Epithelial cell of esophagus (primary cell): ENCODE results near the gene SC5D.

Experiments
- DNase-seq: peaks from one replicate; pipeline ENCODE4 v3.0.0; 2010; ENCODE audit warnings: low read depth
- H3K4me3 ChIP-seq: 2 replicates; pipeline ENCODE4 v1.5.1; 2011; ENCODE audit warnings: mild to moderate bottlenecking, low read length, control low read depth
- TF ChIP-seq, protein P1 (sequence below): IDR thresholded peaks from 2 replicates; pipeline ENCODE4 v1.5.1; 2011; ENCODE audit warnings: low read depth, mild to moderate bottlenecking, low read length, control low read depth, inconsistent platforms; ENCODE audit not compliant: insufficient read depth; ENCODE audit errors: missing control alignments

SC5D gene

DNA sequence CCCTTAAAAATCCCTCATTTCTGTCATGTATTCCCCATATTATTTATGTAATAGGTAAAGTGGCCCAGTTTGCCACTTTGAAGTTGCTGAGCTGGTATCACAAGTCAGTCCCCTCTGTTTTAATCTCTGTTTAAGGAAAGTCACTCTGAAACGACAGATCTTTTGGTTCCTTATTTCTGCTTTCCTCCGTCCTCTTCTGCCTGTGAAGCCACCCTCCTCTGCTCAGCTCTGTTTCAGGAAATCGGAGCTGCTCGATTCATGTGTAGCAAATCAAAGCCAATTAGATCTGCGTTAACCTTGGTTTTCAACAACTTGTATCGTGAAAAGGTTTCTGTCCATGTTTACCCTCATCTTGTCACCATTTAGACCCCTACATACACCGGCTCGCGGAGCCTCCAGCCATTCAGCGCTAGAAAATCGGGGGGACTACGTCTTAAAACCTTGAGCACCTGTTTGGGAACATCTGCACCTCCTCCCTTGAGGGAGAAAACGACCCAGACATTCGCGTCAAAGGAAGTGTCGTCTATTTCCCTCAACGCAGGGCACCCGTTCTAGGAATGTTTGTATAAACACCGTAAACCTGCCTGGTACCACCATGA is 576 bp upstream of the SC5D start:
- DNase-seq, result peak; percentile 24
- TF ChIP-seq, protein P1, sequence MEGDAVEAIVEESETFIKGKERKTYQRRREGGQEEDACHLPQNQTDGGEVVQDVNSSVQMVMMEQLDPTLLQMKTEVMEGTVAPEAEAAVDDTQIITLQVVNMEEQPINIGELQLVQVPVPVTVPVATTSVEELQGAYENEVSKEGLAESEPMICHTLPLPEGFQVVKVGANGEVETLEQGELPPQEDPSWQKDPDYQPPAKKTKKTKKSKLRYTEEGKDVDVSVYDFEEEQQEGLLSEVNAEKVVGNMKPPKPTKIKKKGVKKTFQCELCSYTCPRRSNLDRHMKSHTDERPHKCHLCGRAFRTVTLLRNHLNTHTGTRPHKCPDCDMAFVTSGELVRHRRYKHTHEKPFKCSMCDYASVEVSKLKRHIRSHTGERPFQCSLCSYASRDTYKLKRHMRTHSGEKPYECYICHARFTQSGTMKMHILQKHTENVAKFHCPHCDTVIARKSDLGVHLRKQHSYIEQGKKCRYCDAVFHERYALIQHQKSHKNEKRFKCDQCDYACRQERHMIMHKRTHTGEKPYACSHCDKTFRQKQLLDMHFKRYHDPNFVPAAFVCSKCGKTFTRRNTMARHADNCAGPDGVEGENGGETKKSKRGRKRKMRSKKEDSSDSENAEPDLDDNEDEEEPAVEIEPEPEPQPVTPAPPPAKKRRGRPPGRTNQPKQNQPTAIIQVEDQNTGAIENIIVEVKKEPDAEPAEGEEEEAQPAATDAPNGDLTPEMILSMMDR, result no peak
- peak overlapping the region; percentile 93 for H3K4me3 ChIP-seq

DNA sequence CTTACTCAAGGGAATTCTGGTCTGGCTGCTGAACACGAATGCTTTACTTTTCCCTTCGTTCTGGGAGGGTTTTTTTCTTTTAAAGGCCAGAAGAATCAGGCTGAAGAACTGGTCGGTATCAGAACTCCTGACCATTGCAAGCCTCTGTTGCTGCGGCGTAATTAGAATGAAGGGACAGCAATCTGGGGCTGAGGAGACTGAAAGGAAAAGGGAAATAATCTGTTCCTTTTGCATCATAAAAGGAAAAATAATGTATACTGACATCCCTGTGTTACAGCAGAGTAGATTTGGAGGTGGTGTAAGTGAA is 670 bp downstream of the SC5D start:
- peak overlapping the region; percentile 93 for H3K4me3 ChIP-seq
- TF ChIP-seq, protein P1, result no peak
- no peak for DNase-seq

DNA sequence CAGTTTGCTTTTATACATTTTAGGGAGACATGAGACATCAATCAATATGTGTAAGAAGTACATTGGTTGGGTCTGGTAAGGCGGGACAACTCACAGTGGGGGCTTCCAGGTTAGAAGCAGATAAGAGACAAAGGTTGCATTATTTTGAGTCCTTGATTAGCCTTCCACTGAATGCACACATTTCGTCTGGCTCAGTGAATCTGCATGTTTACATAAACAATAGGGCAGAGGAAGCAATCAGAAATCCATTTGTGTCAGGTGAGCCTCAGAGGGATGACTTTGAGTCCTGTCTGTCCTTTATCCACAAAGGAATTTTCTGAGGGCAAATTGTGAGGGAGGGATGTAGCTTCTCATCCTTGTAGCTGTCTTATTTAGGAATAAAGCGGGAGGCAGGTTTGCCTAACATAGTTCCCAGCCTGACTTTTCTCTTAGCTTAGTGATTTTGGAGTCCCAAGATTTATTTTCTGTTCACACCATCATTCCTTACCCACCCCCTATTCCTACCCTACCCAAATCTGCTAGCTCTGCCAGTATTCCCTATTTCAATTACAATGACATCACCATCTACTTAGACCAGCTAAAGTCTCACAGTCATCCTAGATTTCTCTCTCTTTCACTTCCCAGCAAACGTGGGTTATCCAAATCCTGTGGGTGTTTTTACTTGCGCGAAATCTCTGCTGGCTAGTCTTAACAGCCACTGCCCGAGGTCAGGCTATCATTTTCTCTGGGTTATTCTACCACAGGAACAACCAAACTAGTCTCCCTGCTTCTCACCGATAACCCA is 2.9 kb downstream of the SC5D start:
- DNase-seq, result no peak
- no peak overlapping the region for H3K4me3 ChIP-seq
- TF ChIP-seq, protein P1, result no peak

DNA sequence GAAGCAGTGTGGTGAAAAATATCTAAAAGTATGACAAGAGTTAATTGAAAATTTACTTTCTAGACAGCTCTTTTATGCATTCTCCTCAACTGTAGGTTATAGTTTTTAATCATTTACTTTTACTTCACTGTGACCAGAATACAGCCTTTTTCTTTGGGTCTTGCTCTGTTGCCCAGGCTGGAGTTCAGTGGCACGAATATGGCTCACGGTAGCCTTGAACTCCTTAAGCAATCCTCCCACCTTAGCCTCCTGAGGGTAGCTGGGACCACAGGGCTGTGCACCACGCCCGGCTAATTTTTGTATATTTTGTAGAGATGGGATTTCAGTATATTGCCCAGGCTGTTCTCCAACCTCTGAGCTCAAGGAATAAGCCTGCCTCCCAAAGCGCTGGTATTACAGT is 5.3 kb downstream of the SC5D start:
- H3K4me3 ChIP-seq, result no peak overlapping the region
- TF ChIP-seq, protein P1, result no peak
- no peak for DNase-seq

DNA sequence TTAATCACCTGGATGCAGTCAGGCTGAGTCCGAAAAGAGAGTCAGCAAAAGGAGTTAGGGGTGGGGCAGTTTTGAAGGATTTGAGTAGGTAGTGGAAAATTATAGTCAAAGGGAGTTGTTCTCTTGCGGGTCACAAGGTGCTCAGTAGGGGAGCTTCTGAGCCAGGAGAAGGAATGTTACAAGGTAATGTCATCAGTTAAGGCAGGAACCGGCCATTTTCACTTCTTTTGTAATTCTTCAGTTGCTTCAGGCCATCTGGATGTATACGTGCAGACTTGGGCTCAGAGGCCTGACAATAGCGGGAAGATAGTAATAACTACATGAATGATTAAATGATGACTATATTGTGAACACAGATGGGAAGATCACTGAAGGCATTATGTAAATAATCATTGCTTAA is 6.2 kb downstream of the SC5D start:
- TF ChIP-seq, protein P1, result no peak
- peak; percentile 79 for DNase-seq

DNA sequence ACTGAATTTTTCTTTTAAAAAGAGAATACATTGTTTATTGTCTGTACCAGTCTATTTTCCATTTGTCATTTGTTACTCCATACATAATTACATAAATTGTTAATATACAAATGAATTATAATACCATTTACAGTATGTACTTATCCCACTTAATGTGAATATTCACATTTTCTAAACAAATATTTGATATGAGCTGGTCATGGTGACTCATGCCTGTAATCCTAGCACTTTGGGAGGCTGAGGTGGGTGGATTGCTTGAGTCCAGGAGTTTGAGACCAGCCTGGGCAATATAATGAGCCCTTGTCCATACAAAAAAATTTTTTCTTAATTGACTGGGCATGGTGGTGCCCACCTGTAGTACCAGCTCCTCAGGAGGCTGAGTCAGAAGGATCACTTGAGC is 6.8 kb downstream of the SC5D start:
- DNase-seq, result no peak
- TF ChIP-seq, protein P1, result no peak
- no peak overlapping the region for H3K4me3 ChIP-seq

More for the DNA sequence above, 6.2 kb downstream of the SC5D start:
- H3K4me3 ChIP-seq, result no peak overlapping the region
